GM12891 (cell line): Measurements from ENCODE around the gene CORO2B.

Source experiments
- POLR2A ChIP-seq: IDR thresholded peaks from 2 replicates; pipeline ENCODE4 v1.6.1; 2011; ENCODE audit warnings: low read depth, low read length, control low read depth
- POLR2AphosphoS5 ChIP-seq: IDR thresholded peaks from 2 replicates; pipeline ENCODE4 v1.6.1; 2011; ENCODE audit warnings: low read depth, low read length, control low read depth
- TAF1 ChIP-seq: IDR thresholded peaks from 2 replicates; pipeline ENCODE4 v1.6.1; 2011; ENCODE audit warnings: low read depth, low read length, control low read depth

DNA sequence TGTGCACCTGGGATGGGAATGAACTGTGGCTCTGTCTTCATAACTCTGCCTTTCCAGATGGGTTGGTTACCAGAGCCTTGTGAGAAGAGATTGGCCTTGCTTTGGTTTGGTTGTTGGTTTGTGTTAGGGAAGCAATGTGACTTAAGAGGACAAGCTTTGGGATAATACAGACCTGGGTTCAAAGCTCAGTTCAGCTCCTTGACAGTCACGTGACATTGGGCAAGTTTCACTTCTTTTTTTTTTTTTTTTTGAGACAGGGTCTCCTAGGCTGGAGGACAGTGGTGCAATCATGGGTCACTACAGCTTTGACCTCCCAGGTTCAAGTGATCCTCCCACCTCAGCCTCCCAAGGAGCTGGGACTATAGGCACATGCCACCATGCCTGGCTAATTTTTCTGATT is 42.7 kb downstream of the CORO2B start:
- no peak for TF ChIP-seq TAF1
- no peak for TF ChIP-seq POLR2AphosphoS5
- no peak for TF ChIP-seq POLR2A
